Keratinocyte (primary cell): ENCODE results near the gene ELF1.

Experiments
- CTCF ChIP-seq, 3 experiments: IDR thresholded peaks in 1 of 3; conservative IDR thresholded peaks in 1 of 3; optimal IDR thresholded peaks in 1 of 3; 2 replicates in 2 of 3; 3 replicates in 1 of 3; pipeline versions ENCODE3 to v1.5.1; 2011; ENCODE audit warnings: low read length in 3 of 3, mild to moderate bottlenecking in 3 of 3, moderate library complexity in 2 of 3, control low read depth in 1 of 3, inconsistent platforms in 1 of 3; ENCODE audit not compliant: insufficient read depth in 2 of 3; ENCODE audit errors: extremely low read depth in 1 of 3
- EZH2 ChIP-seq: IDR thresholded peaks from one replicate; pipeline ENCODE4 v1.6.1; 2012; ENCODE audit warnings: inconsistent platforms, mild to moderate bottlenecking, low read length, moderate library complexity

GRCh38 chr13:40910324-40911050 lies 108.6 kb downstream of the ELF1 start:
- TF ChIP-seq CTCF (optimal IDR thresholded peaks at IDR 0.05 in 1 of 3, IDR thresholded peaks at IDR 0.05 in 1 of 3, conservative IDR thresholded peaks at IDR 0.05 in 1 of 3; ENCODE audit: extremely low read depth in 1 of 3, insufficient read depth in 2 of 3, low read length in 3 of 3) (no peak), EZH2 (no peak)
